Right atrium auricular region (tissue), 2 donors: ENCODE results near the gene GRK5. TPM values are rescaled to one million over a fixed set of nuclear protein-coding genes. Genes with fewer than 3 reads are reported as not detected.

Experiments
- DNase-seq: peaks from one replicate; pipeline ENCODE4 v3.0.0-alpha.2; 2019; ENCODE audit warnings: low spot score
- H3K27ac ChIP-seq, 2 donors: fragments of 200-600 bp; sonication (generic); 1 replicate in 1 of 2; 2 replicates in 1 of 2; pipeline ENCODE4 v1.5.1; 2016 to 2019
- H3K27me3 ChIP-seq, 2 donors: fragments of 200-600 bp; sonication (generic); one replicate each; pipeline versions ENCODE4 v1.5.1 to v1.6.0; 2017 to 2019
- H3K36me3 ChIP-seq: fragments of 200-600 bp; sonication (generic); one replicate; pipeline ENCODE4 v1.5.1; 2016
- H3K4me1 ChIP-seq, 2 donors: fragments of 200-600 bp; sonication (generic); one replicate each; pipeline versions ENCODE4 v1.5.1 to v1.6.0; 2017 to 2019
- H3K4me3 ChIP-seq, 2 donors: fragments of 200-600 bp; sonication (generic); 1 replicate in 1 of 2; 2 replicates in 1 of 2; pipeline ENCODE4 v1.5.1; 2017 to 2019; ENCODE audit warnings: mild to moderate bottlenecking in 1 of 2, moderate library complexity in 1 of 2
- H3K9me3 ChIP-seq, 2 donors: fragments of 200-600 bp; sonication (generic); one replicate each; pipeline ENCODE4 v1.5.1; 2019
- CTCF ChIP-seq, 2 donors: fragments of 200-600 bp; sonication (generic); IDR thresholded peaks; one replicate each; pipeline ENCODE4 v1.5.1; 2019; ENCODE audit warnings: antibody characterized with exemption in 2 of 2
- total RNA-seq, 2 donors: library from RNA; depleted of rRNA; stranded (reverse); fragments of >200 nt; gene quantifications; one replicate each; pipeline ENCODE4 v1.1.0, GENCODE V29; 2016

The GRK5 gene
- total RNA-seq, 2 donors from 2014 or later = 19.2 to 53.8 TPM

GRCh38 chr10:119219871-119220270 lies 12.5 kb downstream of the GRK5 start:
- Histone ChIP-seq H3K9me3 (no peaks in the 10 kb centered on the region), H3K4me3 (no peak overlapping the region), H3K27me3 (no peaks in the 10 kb centered on the region), H3K27ac (peak overlapping the region; percentile 65 to 73), H3K4me1 (peaks cover 0 to 78% of the 10 kb centered on the region in 2 donors), H3K36me3 (no peaks in the 10 kb centered on the region)
- TF ChIP-seq CTCF (IDR thresholded peaks at IDR 0.05) = no peak
- DNase-seq = no peak

- Histone ChIP-seq H3K36me3 (no peaks in the 10 kb centered on the region), H3K27ac (peak overlapping the region; percentile 65 to 73), H3K4me3 (peak overlapping the region in 1 of 2 donors; percentile 2), H3K4me1 (peaks cover 0 to 70% of the 10 kb centered on the region in 2 donors), H3K9me3 (no peaks in the 10 kb centered on the region), H3K27me3 (no peaks in the 10 kb centered on the region)
- DNase-seq = no peak
- no peak for TF ChIP-seq CTCF (IDR thresholded peaks at IDR 0.05)
These were observed 13.8 kb downstream of the GRK5 start for GRCh38 chr10:119221201-119221600.

- H3K27ac ChIP-seq = peak overlapping the region; percentile 65 to 73
- no peaks in the 10 kb centered on the region for H3K36me3 ChIP-seq
- no peaks in the 10 kb centered on the region for H3K9me3 ChIP-seq
- H3K27me3 ChIP-seq = no peaks in the 10 kb centered on the region
- no peak for TF ChIP-seq CTCF (IDR thresholded peaks at IDR 0.05)
- no peak for DNase-seq
- no peak overlapping the region for H3K4me3 ChIP-seq
- H3K4me1 ChIP-seq = peaks cover 0 to 66% of the 10 kb centered on the region in 2 donors
These were observed 14.3 kb downstream of the GRK5 start for GRCh38 chr10:119221666-119222065.

- no peak for TF ChIP-seq CTCF (IDR thresholded peaks at IDR 0.05)
- H3K4me1 ChIP-seq = peaks cover 0 to 59% of the 10 kb centered on the region in 2 donors
These were observed 15.2 kb downstream of the GRK5 start for GRCh38 chr10:119222537-119222936.

GRCh38 chr10:119222966-119223386 lies 15.6 kb downstream of the GRK5 start:
- no peak for DNase-seq
- Histone ChIP-seq H3K4me1 (peaks cover 0 to 54% of the 10 kb centered on the region in 2 donors), H3K4me3 (peak overlapping the region in 1 of 2 donors; percentile 24), H3K27ac (peak overlapping the region; percentile 65 to 73), H3K9me3 (no peaks in the 10 kb centered on the region), H3K27me3 (no peaks in the 10 kb centered on the region), H3K36me3 (no peaks in the 10 kb centered on the region)
- TF ChIP-seq CTCF (IDR thresholded peaks at IDR 0.05) = no peak

More at GRCh38 chr10:119222537-119222936, 15.2 kb downstream of the GRK5 start:
- peak overlapping the region in 1 of 2 donors; percentile 24 for H3K4me3 ChIP-seq
- peak overlapping the region; percentile 65 to 73 for H3K27ac ChIP-seq
- no peaks in the 10 kb centered on the region for H3K36me3 ChIP-seq
- DNase-seq = no peak
- no peaks in the 10 kb centered on the region for H3K9me3 ChIP-seq
- H3K27me3 ChIP-seq = no peaks in the 10 kb centered on the region

GRCh38 chr10:119225083-119225658 lies 17.8 kb downstream of the GRK5 start:
- no peak for TF ChIP-seq CTCF (IDR thresholded peaks at IDR 0.05)
- no peaks in the 10 kb centered on the region for H3K36me3 ChIP-seq
- DNase-seq = no peak
- H3K9me3 ChIP-seq = no peaks in the 10 kb centered on the region
- H3K4me3 ChIP-seq = no peak overlapping the region
- peak overlapping the region in 1 of 2 donors; percentile 15 for H3K27ac ChIP-seq
- peaks cover 0 to 34% of the 10 kb centered on the region in 2 donors for H3K4me1 ChIP-seq
- no peaks in the 10 kb centered on the region for H3K27me3 ChIP-seq
